Measurements from ENCODE around the gene FAM117A.
"Not testable (repeated sequence)": the region's sequence is repeated elsewhere in the genome, so short reads cannot be mapped to it uniquely, and the experiment has no call there.

The FAM117A gene

GRCh38 chr17:49676276-49676868, 87.6 kb downstream of the FAM117A start:
- FAIRE-seq: no peak

- no peak for FAIRE-seq
These were observed 89.4 kb downstream of the FAM117A start for GRCh38 chr17:49674507-49674906.

GRCh38 chr17:49673679-49674078, 90.3 kb downstream of the FAM117A start:
- FAIRE-seq: not testable (repeated sequence)

GRCh38 chr17:49670641-49671040, 93.3 kb downstream of the FAM117A start:
- no peak for FAIRE-seq

- FAIRE-seq: no peak
These were observed 93.9 kb downstream of the FAM117A start for GRCh38 chr17:49670002-49670401.

GRCh38 chr17:49667854-49668253, 96.1 kb downstream of the FAM117A start:
- FAIRE-seq: peak; percentile 69

GRCh38 chr17:49664706-49665211, 99.2 kb downstream of the FAM117A start:
- no peak for FAIRE-seq

All from endometrium (tissue), 2 donors.